HepG2 (cell line): ENCODE measurements around the gene STARD5. TPM values are rescaled to one million over a fixed set of nuclear protein-coding genes. Genes with fewer than 3 reads are reported as not detected.

Experiments
- ATAC-seq: fragments of 200-7000 bp; cut with Tn5 transposase; 3 replicates; pipeline ENCODE4 v1.9.1; 2020; ENCODE audit warnings: mild to moderate bottlenecking, moderate library complexity
- BruUV-seq: library from RNA; stranded (reverse); fragments of 400-500 nt; replicated peaks from 2 replicates; lab custom pipeline; 2021; lab: Mats Ljungman, UMichigan
- CTCF ChIA-PET: fragments of 300-600 bp; formaldehyde crosslinking; extraction: SDS; loops from one replicate; lab custom pipeline; 2021; ENCODE audit warnings: low total read pairs, inconsistent platforms, low intra/inter-chr PET ratio; lab: Yijun Ruan, JAX
- POLR2A ChIA-PET: fragments of 350-600 bp; sonication (Branson Sonifier 250); formaldehyde crosslinking; loops from one replicate; lab custom pipeline; 2020; ENCODE audit warnings: antibody characterized with exemption, inconsistent platforms; lab: Yijun Ruan, JAX
- DNase-seq: peaks from one replicate; pipeline ENCODE4 v3.0.0-alpha.2; 2015; ENCODE audit warnings: low spot score
- FAIRE-seq: peaks from 3 replicates; lab custom pipeline; 2011; peaks lifted over from hg19 to GRCh38; lab: Jason Lieb, UNC
- H2AFZ ChIP-seq: one replicate; pipeline ENCODE4 v1.6.1; 2011; ENCODE audit warnings: low read length, inconsistent platforms
- H3K27ac ChIP-seq: fragments of 300-600 bp; 3 replicates; pipeline ENCODE4 v1.8.0; 2011; ENCODE audit warnings: mixed run types, mild to moderate bottlenecking, mixed read lengths, low read length, inconsistent platforms; ENCODE audit not compliant: insufficient read depth; ENCODE audit errors: extremely low read length
- H3K27me3 ChIP-seq, 2 experiments: fragments of 200-600 bp in 1 of 2; 2 replicates in 1 of 2; 3 replicates in 1 of 2; pipeline versions ENCODE4 v1.6.0 to v1.8.0; 2011; ENCODE audit warnings: low read length in 2 of 2, mild to moderate bottlenecking in 2 of 2, moderate library complexity in 2 of 2, inconsistent platforms in 1 of 2; ENCODE audit not compliant: insufficient read depth in 2 of 2, control insufficient read depth in 1 of 2
- H3K36me3 ChIP-seq, 2 experiments: fragments of 200-600 bp in 1 of 2; replicated peaks in 1 of 2; 2 replicates in 1 of 2; 3 replicates in 1 of 2; pipeline versions ENCODE4 v1.5.1 to v1.8.0; 2011; ENCODE audit warnings: low read length in 2 of 2, inconsistent platforms in 1 of 2; ENCODE audit not compliant: insufficient read depth in 2 of 2, control insufficient read depth in 1 of 2
- H3K4me1 ChIP-seq: 2 replicates; pipeline ENCODE4 v1.5.1; 2012; ENCODE audit warnings: low read length, inconsistent platforms; ENCODE audit not compliant: insufficient read depth
- H3K4me2 ChIP-seq: 2 replicates; pipeline ENCODE4 v1.6.0; 2011; ENCODE audit warnings: low read depth, low read length, inconsistent platforms
- H3K4me3 ChIP-seq, 3 experiments: fragments of 200-600 bp in 1 of 3; sonication (generic), shearing (Covaris generic) in 1 of 3; replicated peaks in 1 of 3; 2 replicates each; pipeline ENCODE4 v1.5.1; 2011 to 2016; ENCODE audit warnings: low read length in 3 of 3, inconsistent platforms in 2 of 3, low read depth in 2 of 3, mild to moderate bottlenecking in 2 of 3, control low read depth in 1 of 3, mixed read lengths in 1 of 3; ENCODE audit not compliant: insufficient read depth in 1 of 3
- H3K79me2 ChIP-seq: one replicate; pipeline ENCODE4 v1.6.1; 2011; ENCODE audit warnings: low read length, inconsistent platforms; ENCODE audit not compliant: insufficient read depth
- H3K9ac ChIP-seq: 2 replicates; pipeline ENCODE4 v1.6.0; 2011; ENCODE audit warnings: mild to moderate bottlenecking, low read depth, low read length, inconsistent platforms; ENCODE audit not compliant: insufficient read depth
- H3K9me3 ChIP-seq: 2 replicates; pipeline ENCODE4 v1.5.1; 2012; ENCODE audit warnings: mild to moderate bottlenecking, low read length
- H4K20me1 ChIP-seq: 2 replicates; pipeline ENCODE4 v1.6.0; 2011; ENCODE audit warnings: inconsistent platforms, mild to moderate bottlenecking, low read length, moderate library complexity; ENCODE audit not compliant: insufficient read depth
- GATAD2A ChIP-seq: IDR thresholded peaks from 2 replicates; pipeline ENCODE4 v1.6.1; 2016
- RXRB ChIP-seq: IDR thresholded peaks from 2 replicates; pipeline ENCODE4 v1.6.1; 2016; ENCODE audit warnings: borderline replicate concordance, missing genetic modification reagents, missing compliant biosample characterization
- SNRNP70 ChIP-seq: fragments of 200-400 bp; formaldehyde crosslinking; IDR thresholded peaks from 2 replicates; pipeline ENCODE4 v1.6.1; 2017; ENCODE audit warnings: mild to moderate bottlenecking, low read depth, low read length, moderate library complexity
- USF2 ChIP-seq, 2 experiments: sonication (generic) in 1 of 2; formaldehyde crosslinking in 1 of 2; IDR thresholded peaks; 2 replicates each; pipeline versions ENCODE4 v1.5.1 to v1.6.1; 2011 to 2020; ENCODE audit warnings: borderline replicate concordance in 1 of 2, low read depth in 1 of 2, low read length in 1 of 2, mild to moderate bottlenecking in 1 of 2, missing genetic modification reagents in 1 of 2, moderate library complexity in 1 of 2
- ZNF124 ChIP-seq: sonication (generic); formaldehyde crosslinking; IDR thresholded peaks from 2 replicates; pipeline ENCODE4 v1.4.0; 2020; ENCODE audit warnings: missing genetic modification reagents
- ZNF337 ChIP-seq: sonication (generic); formaldehyde crosslinking; IDR thresholded peaks from 2 replicates; pipeline ENCODE4 v1.5.1; 2020; ENCODE audit warnings: missing genetic modification reagents, low read depth, mild to moderate bottlenecking, borderline replicate concordance
- ZNF546 ChIP-seq: sonication (generic); formaldehyde crosslinking; conservative IDR thresholded peaks from 2 replicates; pipeline ENCODE4 v1.8.1; 2023; ENCODE audit warnings: mild to moderate bottlenecking, missing genetic modification reagents
- ZNF7 ChIP-seq: IDR thresholded peaks from 2 replicates; pipeline ENCODE4 v1.6.1; 2016; ENCODE audit warnings: missing biosample characterization, missing genetic modification reagents
- ZNF773 ChIP-seq: sonication (generic); formaldehyde crosslinking; IDR thresholded peaks from 2 replicates; pipeline ENCODE4 v1.4.0; 2020; ENCODE audit warnings: missing genetic modification reagents, borderline replicate concordance
- WGBS: methylation state at CpG from one replicate; pipeline ENCODE4 v1.1.6; 2017; ENCODE audit warnings: low lambda C conversion rate; 5-methylcytosine and 5-hydroxymethylcytosine counted together
- in situ Hi-C: cut with HindIII; loops from 2 replicates; pipeline ENCODE4 v1.10.0; 2017; ENCODE audit warnings: low pct_unique_long_range_greater_than_20kb; ENCODE audit not compliant: extremely low pct_ligation_motif_present
- intact Hi-C: fragments of 100-400 bp; cut with micrococcal nuclease; formaldehyde crosslinking; loops from one replicate; pipeline ENCODE4 v1.10.0; 2022; ENCODE audit not compliant: unreplicated experiment
- polyA plus RNA-seq, 8 experiments: library from polyadenylated mRNA; depleted of rRNA in 3 of 8; stranded (reverse) in 7 of 8; unstranded in 1 of 8; fragments of >200 nt; fragmentation: Illumina TruSeq in 4 of 8; extraction: Trizol in 4 of 8; gene quantifications; 2 replicates each; pipeline versions ENCODE4 v1.2.1 to v1.2.3, GENCODE V29; 2011 to 2016; ENCODE audit warnings: low read depth in 4 of 8, missing spikeins in 1 of 8, mixed read lengths in 1 of 8; ENCODE audit not compliant: insufficient read depth in 1 of 8
- total RNA-seq, 5 experiments: library from RNA; depleted of rRNA; stranded (reverse); fragments of >200 nt; fragmentation: Illumina TruSeq; extraction: Trizol; gene quantifications; 2 replicates each; pipeline ENCODE4 v1.2.3, GENCODE V29; 2016; ENCODE audit warnings: low read depth in 1 of 5

Gene STARD5
- total and polyA plus RNA-seq, 2 of the 13 experiments (the other 11 are each of a cell fraction or from before 2014, with no cell fraction given) = 3.1 to 3.5 TPM

GRCh38 chr15:81296186-81296585 lies 27.8 kb downstream of the STARD5 start:
- Histone ChIP-seq H3K9me3 (no peaks in the 10 kb centered on the region), H3K27ac (no peak overlapping the region), H3K4me1 (no peaks in the 10 kb centered on the region), H3K9ac (no peak overlapping the region), H4K20me1 (no peaks in the 10 kb centered on the region), H3K27me3 (peaks cover 0 to 30% of the 10 kb centered on the region in 2 experiments; a peak in 2 of 5 replicates), H3K36me3 (no peaks in the 10 kb centered on the region), H3K4me2 (no peak overlapping the region), H3K79me2 (no peaks in the 10 kb centered on the region), H3K4me3 (no peak overlapping the region), H2AFZ (no peak overlapping the region)
- POLR2A ChIA-PET = no interaction called here
- WGBS = 13% methylated on average over 2 of the region's 2 CpGs
- ATAC-seq (no peak), DNase-seq (no peak), FAIRE-seq (no peak)
- intact Hi-C loops = no loop called here
- in situ Hi-C loops = no loop called here
- CTCF ChIA-PET = no interaction called here
- TF ChIP-seq USF2 (IDR thresholded peaks at IDR 0.05; ENCODE audit: low read depth, low read length) (no peak), USF2 (CRISPR knock-in tag; IDR thresholded peaks at IDR 0.05; ENCODE audit: borderline replicate concordance) (no peak), RXRB (CRISPR knock-in tag) (no peak)
- BruUV-seq = no TSS peak

- Histone ChIP-seq H3K4me1 (no peaks in the 10 kb centered on the region), H3K9me3 (no peaks in the 10 kb centered on the region), H3K36me3 (no peaks in the 10 kb centered on the region), H2AFZ (no peak overlapping the region), H3K4me3 (no peak overlapping the region), H4K20me1 (no peaks in the 10 kb centered on the region), H3K4me2 (no peak overlapping the region), H3K27ac (no peak overlapping the region), H3K27me3 (peaks cover 0 to 30% of the 10 kb centered on the region in 2 experiments; a peak in 2 of 5 replicates), H3K9ac (no peak overlapping the region), H3K79me2 (no peaks in the 10 kb centered on the region)
- ATAC-seq = no peak
- WGBS = 20% methylated on average over 5 of the region's 5 CpGs
- intact Hi-C loops = no loop called here
- FAIRE-seq = no peak
- TF ChIP-seq SNRNP70 = no peak
- TF ChIP-seq ZNF773 (CRISPR knock-in tag) = no peak
- no peak for TF ChIP-seq ZNF7
- TF ChIP-seq ZNF124 = no peak
- TF ChIP-seq GATAD2A (CRISPR knock-in tag) = no peak
- no peak for TF ChIP-seq ZNF546 (CRISPR knock-in tag)
- TF ChIP-seq ZNF337 (CRISPR knock-in tag) = no peak
- ChIA-PET CTCF (no interaction called here), POLR2A (no interaction called here)
- in situ Hi-C loops = no loop called here
- DNase-seq = no peak
- BruUV-seq = no TSS peak
Measured at GRCh38 chr15:81295486-81296121, 28.3 kb downstream of the STARD5 start.
